ENCODE results near the gene GJD3.

Gene GJD3

DNA sequence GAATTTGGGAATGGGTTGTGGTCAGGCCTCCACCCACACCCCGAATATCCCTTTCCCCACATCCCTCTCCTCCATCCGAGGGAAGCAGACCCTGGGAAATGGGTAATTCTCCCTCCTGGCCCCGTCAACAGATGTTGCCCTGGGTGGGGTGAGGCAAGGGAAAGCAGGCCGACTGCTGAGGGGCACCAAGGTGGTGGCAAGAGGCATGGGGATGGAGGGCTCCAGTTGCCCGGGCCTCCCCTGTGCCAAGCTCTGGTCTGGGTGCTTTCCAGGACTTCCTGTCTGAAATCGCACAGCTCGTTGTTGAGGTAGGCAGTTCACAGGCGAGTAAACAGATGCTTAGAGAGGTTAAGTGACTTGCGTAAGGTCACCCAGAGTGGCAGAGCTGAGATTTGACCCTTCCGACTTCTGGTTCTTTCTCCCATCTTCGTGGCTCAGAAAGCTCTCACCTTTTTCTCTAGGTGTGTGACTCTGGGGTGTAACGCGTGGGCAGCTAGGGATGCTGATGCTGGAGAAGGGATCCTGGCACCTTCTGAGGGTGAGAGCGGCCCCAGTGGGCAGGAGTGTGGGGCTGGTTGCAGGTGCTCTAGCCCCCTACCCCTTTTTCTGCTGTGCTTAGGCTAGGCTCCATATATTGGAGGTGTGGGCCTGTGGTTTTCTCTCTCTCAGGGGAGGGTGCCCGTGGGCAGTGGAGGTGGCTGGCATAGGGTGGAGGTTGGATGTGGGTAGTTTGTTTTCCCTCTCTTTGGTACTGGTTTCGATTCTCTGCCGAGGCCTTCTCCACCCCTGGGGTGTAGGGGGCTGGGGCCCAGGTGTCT lies 38.3 kb downstream of the GJD3 start:
- TF ChIP-seq, protein P1, sequence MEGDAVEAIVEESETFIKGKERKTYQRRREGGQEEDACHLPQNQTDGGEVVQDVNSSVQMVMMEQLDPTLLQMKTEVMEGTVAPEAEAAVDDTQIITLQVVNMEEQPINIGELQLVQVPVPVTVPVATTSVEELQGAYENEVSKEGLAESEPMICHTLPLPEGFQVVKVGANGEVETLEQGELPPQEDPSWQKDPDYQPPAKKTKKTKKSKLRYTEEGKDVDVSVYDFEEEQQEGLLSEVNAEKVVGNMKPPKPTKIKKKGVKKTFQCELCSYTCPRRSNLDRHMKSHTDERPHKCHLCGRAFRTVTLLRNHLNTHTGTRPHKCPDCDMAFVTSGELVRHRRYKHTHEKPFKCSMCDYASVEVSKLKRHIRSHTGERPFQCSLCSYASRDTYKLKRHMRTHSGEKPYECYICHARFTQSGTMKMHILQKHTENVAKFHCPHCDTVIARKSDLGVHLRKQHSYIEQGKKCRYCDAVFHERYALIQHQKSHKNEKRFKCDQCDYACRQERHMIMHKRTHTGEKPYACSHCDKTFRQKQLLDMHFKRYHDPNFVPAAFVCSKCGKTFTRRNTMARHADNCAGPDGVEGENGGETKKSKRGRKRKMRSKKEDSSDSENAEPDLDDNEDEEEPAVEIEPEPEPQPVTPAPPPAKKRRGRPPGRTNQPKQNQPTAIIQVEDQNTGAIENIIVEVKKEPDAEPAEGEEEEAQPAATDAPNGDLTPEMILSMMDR (IDR thresholded peaks at IDR 0.05), result no peak

DNA sequence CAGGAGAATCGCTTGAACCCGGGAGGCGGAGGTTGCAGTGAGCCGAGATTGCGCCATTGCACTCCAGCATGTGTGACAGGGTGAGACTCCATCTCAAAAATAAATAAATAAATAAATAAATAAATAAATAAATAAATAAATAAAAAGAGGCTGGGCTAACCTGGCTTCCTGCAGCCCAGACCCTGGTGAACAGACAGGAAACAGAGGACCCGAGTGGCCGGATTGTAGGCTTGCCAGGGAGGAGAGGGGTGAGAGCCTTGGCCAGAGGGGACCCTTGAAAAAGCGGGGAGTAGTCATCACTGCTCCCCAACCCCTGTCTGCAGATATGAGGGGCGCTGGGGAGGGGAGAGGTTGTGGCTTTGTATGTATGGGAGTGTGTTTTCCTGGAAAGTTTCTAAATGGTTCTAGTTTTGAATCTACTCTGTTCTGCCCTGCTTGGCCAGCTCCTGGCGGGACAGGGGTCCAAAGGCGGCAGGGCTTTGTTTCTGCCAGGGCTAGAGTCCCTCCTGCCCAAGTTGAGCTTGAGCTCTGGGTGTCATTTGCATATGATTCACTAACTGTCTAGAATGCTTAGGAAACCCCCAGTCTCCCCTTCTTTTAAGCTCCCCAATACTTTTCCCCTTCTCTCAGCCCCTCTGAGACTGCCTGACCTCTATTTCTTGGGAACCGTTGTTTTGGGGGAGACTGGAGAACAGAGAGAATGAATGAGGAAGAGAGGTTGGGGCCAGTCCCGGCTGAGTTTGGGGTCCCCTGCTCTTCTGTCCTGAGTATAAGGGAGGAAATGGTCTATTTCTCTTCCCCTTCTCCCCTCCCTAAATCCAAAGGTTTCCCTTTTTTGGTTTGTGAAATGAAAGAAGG lies 39.2 kb downstream of the GJD3 start:
- TF ChIP-seq, protein P1 (IDR thresholded peaks at IDR 0.05), result no peak

DNA sequence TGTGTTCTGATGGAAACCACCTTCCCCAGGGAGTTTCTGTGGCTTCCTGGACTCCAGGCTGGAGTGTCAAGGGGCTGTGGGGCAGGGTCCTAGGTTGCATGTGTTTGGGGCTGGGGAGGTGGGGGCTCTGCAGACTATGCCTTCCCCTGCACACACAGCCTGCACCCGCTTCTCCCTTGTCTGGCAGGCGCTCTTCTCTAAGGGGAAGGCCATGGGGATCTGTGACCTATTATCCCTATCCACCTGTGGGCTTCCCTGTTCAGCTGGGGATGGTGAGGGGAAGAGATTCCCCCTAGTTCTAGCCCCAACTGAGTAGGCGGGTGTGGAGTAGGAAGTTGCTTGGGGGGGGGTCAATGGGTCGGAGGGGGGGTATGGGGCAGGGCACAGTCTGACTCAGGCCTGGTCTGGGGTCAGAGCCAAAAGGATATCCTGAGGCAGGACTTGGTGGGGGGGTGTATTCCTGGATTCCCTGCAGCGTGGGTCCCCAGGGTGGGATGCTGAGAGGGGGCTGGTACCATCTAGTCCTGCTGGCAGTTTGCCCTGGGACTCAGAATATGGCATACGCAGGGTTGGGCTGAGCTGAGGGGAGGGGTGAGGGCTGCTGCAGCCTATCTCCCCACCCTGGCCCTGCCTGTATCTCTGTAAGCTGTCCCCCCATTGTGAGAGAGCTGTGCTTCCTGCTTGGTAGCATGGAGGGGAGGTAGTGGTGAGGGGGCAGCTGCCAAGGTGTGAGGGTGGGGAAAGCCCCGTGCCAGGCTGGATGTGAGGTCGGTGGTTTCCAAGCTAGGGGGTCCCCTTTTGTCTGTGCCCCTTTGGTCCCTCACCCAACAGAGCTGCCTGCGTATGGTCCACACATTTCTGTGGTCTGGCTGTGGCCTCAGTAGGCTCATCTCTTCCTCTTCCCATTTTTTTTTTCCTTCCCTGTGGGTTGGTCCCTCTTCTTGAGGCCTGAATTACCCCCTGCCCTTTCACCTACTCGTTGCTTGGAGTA lies 40.9 kb downstream of the GJD3 start:
- TF ChIP-seq, protein P1 (IDR thresholded peaks at IDR 0.05), result no peak

DNA sequence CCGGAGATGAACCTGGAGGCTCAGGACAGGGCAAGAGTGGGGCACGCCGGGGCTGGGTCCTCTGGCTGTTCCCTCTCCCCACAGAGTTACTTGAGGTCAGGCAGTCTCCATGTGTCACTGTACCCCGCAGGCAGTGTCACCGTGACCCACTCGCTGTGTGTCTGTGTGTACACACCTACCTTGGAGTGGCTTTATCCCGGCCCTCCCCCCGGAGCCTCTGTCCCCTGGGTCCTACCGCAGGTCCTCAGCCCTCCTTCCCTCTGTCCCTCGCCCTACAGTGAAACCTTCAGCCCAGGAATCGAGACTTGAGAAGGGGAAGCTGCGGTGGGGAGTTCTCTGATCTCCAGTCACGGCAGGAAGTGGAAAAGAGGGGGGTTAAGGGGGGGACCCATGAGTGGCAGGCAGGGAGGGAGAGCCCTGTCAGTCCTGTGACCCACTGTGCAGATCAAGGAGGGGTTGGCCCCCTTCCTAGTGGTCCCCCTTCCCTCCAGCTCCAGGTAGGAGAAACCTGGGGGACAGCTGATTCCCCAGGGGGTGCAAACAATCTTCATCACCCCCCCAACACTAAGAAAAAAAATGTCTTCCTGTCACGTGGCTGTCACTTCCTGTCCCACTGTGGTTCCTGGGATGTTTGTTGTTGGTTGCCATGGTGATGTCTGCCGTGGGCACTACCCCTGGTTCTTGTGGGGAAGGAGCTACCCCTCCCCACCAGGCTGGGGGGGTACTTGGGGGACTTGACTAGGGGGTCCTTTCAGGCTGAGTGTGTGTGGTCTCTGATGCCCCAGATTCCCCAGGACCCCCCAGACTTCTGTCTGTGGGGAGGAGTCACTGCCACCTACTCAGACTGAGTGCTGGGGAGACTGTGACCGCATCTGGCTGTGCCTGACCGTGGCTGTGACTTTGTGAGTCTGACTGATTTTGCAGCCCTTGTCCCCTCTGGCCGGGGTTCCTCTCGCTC lies 41.9 kb downstream of the GJD3 start:
- TF ChIP-seq, protein P1 (IDR thresholded peaks at IDR 0.05), result no peak

DNA sequence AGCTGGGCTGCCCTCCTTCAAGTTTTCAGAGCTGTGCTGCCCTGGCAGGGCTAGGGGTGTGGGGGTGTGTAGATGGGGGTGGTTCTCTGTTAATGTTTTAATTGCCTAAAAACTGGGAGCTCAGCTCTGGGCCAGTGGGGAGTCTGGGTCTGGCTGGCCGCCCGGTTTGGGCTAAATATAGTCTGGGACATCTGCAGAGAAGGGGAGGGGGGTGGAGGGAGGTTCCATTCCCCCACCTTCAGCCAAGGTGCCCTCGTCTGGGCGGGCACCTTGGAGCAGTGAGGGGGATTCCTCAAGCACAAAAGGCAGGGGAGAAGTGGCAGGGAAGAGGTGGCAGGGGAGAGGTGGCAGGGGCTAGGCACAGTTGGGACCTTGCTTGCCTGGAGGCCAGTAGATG lies 42.6 kb downstream of the GJD3 start:
- TF ChIP-seq, protein P1 (IDR thresholded peaks at IDR 0.05), result no peak

DNA sequence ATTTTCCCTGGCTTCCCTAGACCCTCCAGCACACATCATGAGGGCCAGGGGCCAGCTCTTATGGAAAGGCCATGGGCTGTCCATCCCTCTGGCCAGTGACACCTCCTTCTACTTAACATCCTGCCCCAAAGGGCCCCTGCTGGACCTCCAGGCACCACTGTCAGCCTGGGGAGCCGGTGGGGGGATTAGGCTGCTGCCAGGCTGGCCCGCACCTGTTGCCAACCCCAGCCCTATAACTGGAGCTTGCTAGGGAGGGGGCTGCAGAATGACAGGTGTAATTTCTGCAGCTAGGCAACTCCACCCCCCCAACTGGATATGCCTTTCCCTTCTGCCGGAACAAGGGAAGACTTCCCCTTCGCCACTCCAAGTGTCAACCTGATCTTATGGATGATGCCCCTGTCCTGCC lies 43.0 kb downstream of the GJD3 start:
- TF ChIP-seq, protein P1 (IDR thresholded peaks at IDR 0.05), result no peak
